ENCODE measurements around the gene ARID2.

Gene ARID2

DNA sequence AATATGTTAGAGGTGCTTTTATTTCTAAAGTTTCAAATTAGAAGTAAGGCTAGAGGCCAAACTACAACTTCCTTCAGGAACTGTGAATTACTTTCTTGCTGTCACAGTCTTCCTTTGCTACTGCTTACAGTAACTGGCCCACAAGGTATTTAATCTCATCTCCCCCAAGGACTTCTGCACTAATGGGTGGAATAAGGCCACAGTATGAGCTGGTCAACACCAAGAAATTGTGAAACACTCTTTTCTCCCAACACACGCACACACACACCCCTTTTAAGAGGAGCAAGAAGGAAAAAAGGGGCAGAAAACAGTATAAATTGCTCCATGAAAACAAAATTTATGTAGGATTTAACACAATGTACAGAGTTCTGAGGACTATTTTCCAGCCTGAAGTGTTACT is 215.3 kb downstream of the ARID2 start:
- DNase-seq (ENCODE audit: low read depth) = no peak

DNA sequence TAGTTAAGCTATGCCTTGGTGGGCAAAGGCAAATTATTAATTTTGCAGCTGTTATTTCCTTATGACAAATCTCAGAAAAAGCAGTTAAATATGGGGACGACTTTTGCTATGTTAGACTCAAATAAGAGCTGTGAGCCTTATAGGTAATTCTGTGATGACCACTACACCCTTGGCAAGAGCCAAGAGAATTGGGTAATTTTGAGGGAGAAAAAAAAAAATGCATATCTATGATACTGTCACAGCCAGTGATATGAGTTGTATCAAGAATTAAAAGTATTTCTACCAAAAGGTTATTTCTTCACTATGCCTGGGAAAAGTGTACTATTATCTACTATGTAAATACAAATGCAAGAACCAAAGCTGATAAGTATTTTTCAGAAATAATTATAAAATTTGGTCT is 216.9 kb downstream of the ARID2 start:
- no peak for DNase-seq (ENCODE audit: low read depth)

DNA sequence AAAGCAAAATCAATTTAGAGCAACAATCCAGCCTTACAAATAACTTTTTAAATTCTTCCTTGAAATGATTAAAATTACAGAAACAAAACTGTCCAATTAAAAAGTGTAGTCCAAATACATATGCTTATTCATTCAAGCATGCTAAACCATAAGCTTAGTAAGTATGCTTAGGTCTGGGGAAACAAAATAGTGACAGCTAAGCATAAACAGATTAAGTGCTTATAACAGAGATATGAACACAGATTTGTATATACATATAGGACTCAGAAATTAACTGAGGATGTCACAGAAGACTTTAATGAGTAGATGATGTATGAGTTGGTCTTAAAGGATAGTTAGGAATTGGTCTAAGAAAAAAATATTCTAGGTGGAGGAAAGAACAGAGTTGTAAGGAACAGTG is 219.0 kb downstream of the ARID2 start:
- no peak for DNase-seq (ENCODE audit: low read depth)
